Measurements from ENCODE around the gene SLC35E2B. TPM values are rescaled to one million over a fixed set of nuclear protein-coding genes. Genes with fewer than 3 reads are reported as not detected.

Gene SLC35E2B
- polyA plus RNA-seq, 2 of the 4 experiments (the other 2 are of a cell fraction), result 10.8 to 13.6 TPM

- ATAC-seq (no peak), FAIRE-seq (no peak), DNase-seq (ENCODE audit: low read depth in 1 of 2, low spot score in 1 of 2) (no peak)
- WGBS (ENCODE audit: missing lambda C conversion rate), result 95% methylated on average over 22 of the region's 28 CpGs
- Histone ChIP-seq H3K4me3 (no peak overlapping the region), H3K9me3 (no peaks in the 10 kb centered on the region), H3K4me1 (no peaks in the 10 kb centered on the region), H3K4me2 (no peak overlapping the region), H3K27ac (no peak overlapping the region)
- ChIA-PET CTCF (no interaction called here), POLR2A (no interaction called here)
- TF ChIP-seq RARB (CRISPR knock-in tag; IDR thresholded peaks at IDR 0.05), result no peak
- TF ChIP-seq SREBF2 (IDR thresholded peaks at IDR 0.05), result no peak
- no peak for TF ChIP-seq BCL3 (IDR thresholded peaks at IDR 0.05)
- TF ChIP-seq HOXB5 (CRISPR knock-in tag; IDR thresholded peaks at IDR 0.05), result no peak
- no peak for TF ChIP-seq GATA3 (IDR thresholded peaks at IDR 0.05; ENCODE audit: borderline replicate concordance)
- TF ChIP-seq E2F6 (IDR thresholded peaks at IDR 0.05; ENCODE audit: borderline replicate concordance, low read depth), result no peak
- TF ChIP-seq FOSL2 (IDR thresholded peaks at IDR 0.05), result no peak
- TF ChIP-seq FOSL2 (CRISPR knock-in tag; IDR thresholded peaks at IDR 0.05), result no peak
- no peak for TF ChIP-seq PHF8 (IDR thresholded peaks at IDR 0.05; ENCODE audit: borderline replicate concordance, low read depth)
Measured at GRCh38 chr1:1625404-1625775, 67.2 kb downstream of the SLC35E2B start.

- H3K4me1 ChIP-seq, result no peaks in the 10 kb centered on the region
- ATAC-seq (no peak), DNase-seq (ENCODE audit: low read depth in 1 of 2, low spot score in 1 of 2) (no peak), FAIRE-seq (no peak)
- no peak overlapping the region for H3K4me2 ChIP-seq
- WGBS (ENCODE audit: missing lambda C conversion rate), result 91% methylated on average over 7 of the region's 38 CpGs
- no peak overlapping the region for H3K27ac ChIP-seq
- CTCF ChIA-PET, result no interaction called here
- no peak overlapping the region for H3K4me3 ChIP-seq
- no peaks in the 10 kb centered on the region for H3K9me3 ChIP-seq
- TF ChIP-seq EHF (CRISPR knock-in tag; IDR thresholded peaks at IDR 0.05) (no peak), CBX2 (IDR thresholded peaks at IDR 0.05; ENCODE audit: borderline replicate concordance, low read depth) (no peak), RFX5 (IDR thresholded peaks at IDR 0.05) (no peak), KDM1A (IDR thresholded peaks at IDR 0.05; ENCODE audit: low read depth) (no peak), HEYL (CRISPR knock-in tag; IDR thresholded peaks at IDR 0.05) (no peak), E2F6 (IDR thresholded peaks at IDR 0.05; ENCODE audit: borderline replicate concordance, low read depth) (no peak), NPAS2 (CRISPR knock-in tag; IDR thresholded peaks at IDR 0.05; ENCODE audit: borderline replicate concordance) (no peak), MAZ (IDR thresholded peaks at IDR 0.05; ENCODE audit: borderline replicate concordance, low read depth, low read length) (no peak), TP53 (CRISPR knock-in tag; IDR thresholded peaks at IDR 0.05) (no peak), ATOH8 (CRISPR knock-in tag; IDR thresholded peaks at IDR 0.05; ENCODE audit: low read depth) (no peak), BHLHE40 (IDR thresholded peaks at IDR 0.05; ENCODE audit: low read depth, low read length) (no peak), FOSB (CRISPR knock-in tag; IDR thresholded peaks at IDR 0.05) (no peak)
- POLR2A ChIA-PET, result no interaction called here
Measured at GRCh38 chr1:1624443-1625403, 67.9 kb downstream of the SLC35E2B start.

All from A549 (cell line).